K562 (cell line): ENCODE results near the gene MYL12B. TPM values are rescaled to one million over a fixed set of nuclear protein-coding genes. Genes with fewer than 3 reads are reported as not detected.
A peak's percentile ranks its signal among the peaks of the same experiment; 100 is the strongest.

Experiments used
- ATAC-seq: fragments of 200-7000 bp; cut with Tn5 transposase; 3 replicates; pipeline ENCODE4 v1.9.1; 2020; ENCODE audit warnings: moderate library complexity
- BruUV-seq: library from RNA; stranded (reverse); fragments of 400-500 nt; replicated peaks from 2 replicates; lab custom pipeline; 2021; lab: Mats Ljungman, UMichigan
- CTCF ChIA-PET: fragments of 300-600 bp; formaldehyde crosslinking; extraction: SDS; loops from one replicate; lab custom pipeline; 2021; ENCODE audit warnings: low intra/inter-chr PET ratio; lab: Yijun Ruan, JAX
- POLR2A ChIA-PET: fragments of 300-600, 350-650 bp; sonication (Branson Sonifier 250); formaldehyde crosslinking; extraction: SDS; loops from one replicate; lab custom pipeline; 2021; ENCODE audit warnings: antibody characterized with exemption, inconsistent platforms; lab: Yijun Ruan, JAX
- DNase-seq, 4 experiments: peaks; one replicate each; pipeline versions ENCODE4 v3.0.0 to v3.0.0-alpha.2; 2011 to 2018; ENCODE audit warnings: low spot score in 3 of 4, mixed read lengths in 3 of 4; ENCODE audit errors: extremely low read depth in 1 of 4
- FAIRE-seq: peaks from 2 replicates; lab custom pipeline; 2011; peaks lifted over from hg19 to GRCh38; lab: Jason Lieb, UNC
- H2AFZ ChIP-seq: 2 replicates; pipeline ENCODE4 v1.6.0; 2011; ENCODE audit warnings: low read depth, low read length, control low read depth, inconsistent platforms
- H3K27ac ChIP-seq: fragments of 200-600 bp; 3 replicates; pipeline ENCODE4 v1.8.0; 2011; ENCODE audit warnings: low read depth, mild to moderate bottlenecking, control low read depth, inconsistent platforms, low read length, moderate library complexity, mixed read lengths; ENCODE audit errors: extremely low read depth
- H3K27me3 ChIP-seq, 2 experiments: fragments of 300-600 bp in 1 of 2; 2 replicates in 1 of 2; 3 replicates in 1 of 2; pipeline versions ENCODE4 v1.6.0 to v1.8.0; 2011; ENCODE audit warnings: inconsistent platforms in 2 of 2, low read length in 2 of 2, mild to moderate bottlenecking in 1 of 2, mixed read lengths in 1 of 2, moderate library complexity in 1 of 2; ENCODE audit not compliant: control insufficient read depth in 2 of 2, insufficient read depth in 2 of 2
- H3K36me3 ChIP-seq: fragments of 300-600 bp; 3 replicates; pipeline ENCODE4 v1.8.0; 2011; ENCODE audit warnings: mild to moderate bottlenecking, low read length, inconsistent platforms; ENCODE audit not compliant: control insufficient read depth, insufficient read depth
- H3K4me1 ChIP-seq, 2 experiments: fragments of 200-600 bp in 1 of 2; replicated peaks in 1 of 2; 2 replicates in 1 of 2; 3 replicates in 1 of 2; pipeline versions ENCODE4 v1.5.1 to v1.8.0; 2011; ENCODE audit warnings: inconsistent platforms in 2 of 2, low read length in 2 of 2, mild to moderate bottlenecking in 1 of 2, mixed read lengths in 1 of 2, moderate library complexity in 1 of 2; ENCODE audit not compliant: control insufficient read depth in 2 of 2, insufficient read depth in 2 of 2
- H3K4me2 ChIP-seq: 2 replicates; pipeline ENCODE4 v1.6.1; 2011; ENCODE audit warnings: low read length, control low read depth, inconsistent platforms, mixed read lengths; ENCODE audit not compliant: insufficient read depth
- H3K4me3 ChIP-seq: fragments of 200-600 bp; sonication (generic), shearing (Covaris generic); 2 replicates; pipeline ENCODE4 v1.5.1; 2016; ENCODE audit warnings: control low read depth, inconsistent platforms
- H3K79me2 ChIP-seq: fragments of 200-600 bp; 3 replicates; pipeline ENCODE4 v1.8.0; 2011; ENCODE audit warnings: low read length, inconsistent platforms; ENCODE audit not compliant: control insufficient read depth, insufficient read depth
- H3K9ac ChIP-seq, 2 experiments: 2 replicates each; pipeline versions ENCODE4 v1.6.0 to v1.6.1; 2011; ENCODE audit warnings: low read depth in 2 of 2, low read length in 2 of 2, control low read depth in 1 of 2, inconsistent platforms in 1 of 2, mild to moderate bottlenecking in 1 of 2, mixed read lengths in 1 of 2; ENCODE audit not compliant: insufficient read depth in 1 of 2
- H3K9me1 ChIP-seq: one replicate; pipeline ENCODE4 v1.6.0; 2011; ENCODE audit warnings: inconsistent platforms, mild to moderate bottlenecking, low read length, moderate library complexity; ENCODE audit not compliant: control insufficient read depth, insufficient read depth
- H3K9me3 ChIP-seq: replicated peaks from 2 replicates; pipeline ENCODE4 v1.5.1; 2011; ENCODE audit warnings: low read depth, low read length, inconsistent platforms; ENCODE audit not compliant: control insufficient read depth, insufficient read depth
- H4K20me1 ChIP-seq: replicated peaks from 2 replicates; pipeline ENCODE4 v1.6.1; 2011; ENCODE audit warnings: low read length, inconsistent platforms, mixed read lengths; ENCODE audit not compliant: control insufficient read depth, insufficient read depth
- EP300 ChIP-seq: IDR thresholded peaks from 2 replicates; pipeline ENCODE4 v1.6.1; 2012; ENCODE audit warnings: low read length, improper control_type of control experiment
- FUS ChIP-seq: fragments of 200-400 bp; formaldehyde crosslinking; optimal IDR thresholded peaks from 2 replicates; pipeline ENCODE3; 2017; ENCODE audit warnings: low read depth, low read length
- ILF3 ChIP-seq: fragments of 450-650 bp; IDR thresholded peaks from 2 replicates; pipeline ENCODE4 v1.6.1; 2018; ENCODE audit warnings: antibody characterized with exemption, mild to moderate bottlenecking, moderate library complexity, borderline replicate concordance
- KAT8 ChIP-seq: fragments of 450-650 bp; IDR thresholded peaks from 2 replicates; pipeline ENCODE4 v1.6.1; 2016; ENCODE audit warnings: low read depth, mild to moderate bottlenecking
- KDM4B ChIP-seq, 2 experiments: fragments of 450-650 bp in 1 of 2; sonication (generic) in 1 of 2; IDR thresholded peaks; 2 replicates each; pipeline ENCODE4 v1.6.1; 2016 to 2017; ENCODE audit warnings: borderline replicate concordance in 2 of 2, antibody characterized with exemption in 1 of 2, low read depth in 1 of 2, mild to moderate bottlenecking in 1 of 2
- NCOA6 ChIP-seq: fragments of 450-650 bp; IDR thresholded peaks from 2 replicates; pipeline ENCODE4 v1.6.1; 2017; ENCODE audit warnings: mild to moderate bottlenecking
- PKNOX1 ChIP-seq: fragments of 450-650 bp; IDR thresholded peaks from 2 replicates; pipeline ENCODE4 v1.6.1; 2016
- SMARCA5 ChIP-seq: fragments of 450-650 bp; IDR thresholded peaks from 2 replicates; pipeline ENCODE4 v1.6.1; 2016
- TCF7 ChIP-seq: sonication (generic); IDR thresholded peaks from 2 replicates; pipeline ENCODE4 v1.6.1; 2016; ENCODE audit warnings: antibody characterized with exemption, borderline replicate concordance
- WHSC1 ChIP-seq: IDR thresholded peaks from one replicate; pipeline ENCODE4 v1.6.1; 2012; ENCODE audit warnings: low read length, control low read depth, inconsistent platforms
- ZFX ChIP-seq: sonication (generic); formaldehyde crosslinking; IDR thresholded peaks from 2 replicates; pipeline ENCODE4 v1.8.0; 2022; ENCODE audit warnings: mild to moderate bottlenecking, missing genetic modification reagents, moderate library complexity
- ZNF655 ChIP-seq: fragments of 250-450 bp; sonication (Bioruptor Pico); IDR thresholded peaks from 2 replicates; pipeline ENCODE4 v1.5.0; 2021
- ZNF79 ChIP-seq: fragments of 250-450 bp; sonication (Bioruptor Pico); IDR thresholded peaks from 2 replicates; pipeline ENCODE4 v1.4.0; 2020; ENCODE audit warnings: low read depth, mild to moderate bottlenecking, moderate library complexity
- WGBS: fragments of 100-300 bp; shearing (Covaris generic); methylation state at CpG from one replicate; pipeline ENCODE4 v1.1.6; 2016; ENCODE audit warnings: low coverage, mixed read lengths; ENCODE audit not compliant: insufficient coverage; ENCODE audit errors: missing lambda C conversion rate; 5-methylcytosine and 5-hydroxymethylcytosine counted together
- in situ Hi-C: fragments of 300-500 bp; cut with MboI; formaldehyde crosslinking; loops from 4 replicates; pipeline ENCODE4 v1.15.0; 2018; ENCODE audit warnings: inconsistent platforms, mixed read lengths
- intact Hi-C: fragments of 100-400 bp; cut with micrococcal nuclease; formaldehyde crosslinking; loops from 2 replicates; pipeline ENCODE4 v1.14.2; 2022
- polyA plus RNA-seq, 8 experiments: library from polyadenylated mRNA; depleted of rRNA in 4 of 8; stranded (reverse) in 5 of 8; unstranded in 3 of 8; fragments of >200 nt; fragmentation: Nextera tagmentation in 2 of 8; fragmentation: Illumina TruSeq in 1 of 8; extraction: Ambion mirVana in 2 of 8; extraction: Trizol in 1 of 8; gene quantifications; 2 replicates each; pipeline versions ENCODE4 v1.2.1 to v1.2.3, GENCODE V29; 2011 to 2014; ENCODE audit warnings: inconsistent platforms in 1 of 8, missing spikeins in 1 of 8
- total RNA-seq, 7 experiments: library from RNA; depleted of rRNA in 6 of 7; stranded (reverse); fragments of >200 nt in 6 of 7; fragmentation: Illumina TruSeq in 2 of 7; extraction: Trizol in 2 of 7; gene quantifications; 2 replicates each; pipeline versions ENCODE4 v1.2.1 to v1.2.3, GENCODE V29; 2011 to 2021; ENCODE audit warnings: low replicate concordance in 1 of 7
- TF ChIP-seq, protein P1 (sequence below): sonication (generic); formaldehyde crosslinking; IDR thresholded peaks from 2 replicates; pipeline ENCODE4 v1.8.0; 2022; ENCODE audit warnings: mild to moderate bottlenecking, missing genetic modification reagents
- TF ChIP-seq, protein P2 (sequence below): sonication (generic); formaldehyde crosslinking; IDR thresholded peaks from 2 replicates; pipeline ENCODE4 v1.8.1; 2023; ENCODE audit warnings: mild to moderate bottlenecking, missing genetic modification reagents

MYL12B gene
- total and polyA plus RNA-seq, 9 of the 15 experiments (the other 6 are each of a cell fraction or from before 2014, with no cell fraction given): 220 to 995 (median 463) TPM

- no TSS peak for BruUV-seq
- ChIA-PET POLR2A (interaction anchor here (0.6 to 4.1 kb wide), 60 partner anchors 8 to 592 kb away, joined by 3 to 35 read pairs (median 4); partner anchors contain the start of genes MYL12B, MYOM1 and SMCHD1), CTCF (interaction anchor here (0.8 to 4.3 kb wide), 2 partner anchors 315 to 319 kb away, joined by 3 to 64 read pairs; no protein-coding TSS in a partner anchor)
- WGBS: under 1% methylated on average over 64 of the region's 65 CpGs
- H3K27ac ChIP-seq: peak within 1 kb of the TSS; percentile 100
- peak within 1 kb of the TSS; percentile 90 for H3K4me2 ChIP-seq
- intact Hi-C loops (loop anchor here (2.0 to 5.0 kb wide), 5 partner anchors 15 to 185 kb away; partner anchors contain the start of gene MYL12B), in situ Hi-C loops (loop anchor here (5.0 kb wide), 1 partner anchor 305 kb away; no protein-coding TSS in a partner anchor)
- H3K9me3 ChIP-seq: 0 out of 2 replicates have a peak, but pooled peaks cover under 1% of the 10 kb centered on the region
- peak within 1 kb of the TSS; percentile 100 for H2AFZ ChIP-seq
- ATAC-seq: peak; percentile 86
- H3K9me1 ChIP-seq: no peaks in the 10 kb centered on the region
- peaks cover 38% of the 10 kb centered on the region for H3K36me3 ChIP-seq
- DNase-seq: peak; percentile 97 to 100 (median 98)
- peaks cover 3 to 13% of the 10 kb centered on the region in 2 experiments; a peak in 3 of 5 replicates for H3K4me1 ChIP-seq
- peak within 1 kb of the TSS; percentile 92 for H3K4me3 ChIP-seq
- peaks cover 68% of the 10 kb centered on the region for H3K79me2 ChIP-seq
- peak within 1 kb of the TSS; percentile 93 to 99 for H3K9ac ChIP-seq
- peaks cover 14% of the 10 kb centered on the region; the same call in 1 of the 2 replicates for H4K20me1 ChIP-seq
- H3K27me3 ChIP-seq: no peaks in the 10 kb centered on the region
- FAIRE-seq: peak; percentile 93
- TF ChIP-seq KAT8: no peak
- no peak for TF ChIP-seq FUS
- no peak for TF ChIP-seq ZNF79 (CRISPR knock-in tag)
- TF ChIP-seq WHSC1: no peak
- no peak for TF ChIP-seq NCOA6
- TF ChIP-seq, protein P1, sequence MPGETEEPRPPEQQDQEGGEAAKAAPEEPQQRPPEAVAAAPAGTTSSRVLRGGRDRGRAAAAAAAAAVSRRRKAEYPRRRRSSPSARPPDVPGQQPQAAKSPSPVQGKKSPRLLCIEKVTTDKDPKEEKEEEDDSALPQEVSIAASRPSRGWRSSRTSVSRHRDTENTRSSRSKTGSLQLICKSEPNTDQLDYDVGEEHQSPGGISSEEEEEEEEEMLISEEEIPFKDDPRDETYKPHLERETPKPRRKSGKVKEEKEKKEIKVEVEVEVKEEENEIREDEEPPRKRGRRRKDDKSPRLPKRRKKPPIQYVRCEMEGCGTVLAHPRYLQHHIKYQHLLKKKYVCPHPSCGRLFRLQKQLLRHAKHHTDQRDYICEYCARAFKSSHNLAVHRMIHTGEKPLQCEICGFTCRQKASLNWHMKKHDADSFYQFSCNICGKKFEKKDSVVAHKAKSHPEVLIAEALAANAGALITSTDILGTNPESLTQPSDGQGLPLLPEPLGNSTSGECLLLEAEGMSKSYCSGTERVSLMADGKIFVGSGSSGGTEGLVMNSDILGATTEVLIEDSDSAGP: no peak
- no peak for TF ChIP-seq ZNF655 (CRISPR knock-in tag)
- TF ChIP-seq KDM4B (IDR thresholded peaks at IDR 0.05; ENCODE audit: borderline replicate concordance in 2 of 2, low read depth in 1 of 2): 0 out of 4 replicates have a peak, but pooled peaks of 1 of the 2 experiments have one; percentile 75
- no peak for TF ChIP-seq ILF3
- TF ChIP-seq, protein P2, sequence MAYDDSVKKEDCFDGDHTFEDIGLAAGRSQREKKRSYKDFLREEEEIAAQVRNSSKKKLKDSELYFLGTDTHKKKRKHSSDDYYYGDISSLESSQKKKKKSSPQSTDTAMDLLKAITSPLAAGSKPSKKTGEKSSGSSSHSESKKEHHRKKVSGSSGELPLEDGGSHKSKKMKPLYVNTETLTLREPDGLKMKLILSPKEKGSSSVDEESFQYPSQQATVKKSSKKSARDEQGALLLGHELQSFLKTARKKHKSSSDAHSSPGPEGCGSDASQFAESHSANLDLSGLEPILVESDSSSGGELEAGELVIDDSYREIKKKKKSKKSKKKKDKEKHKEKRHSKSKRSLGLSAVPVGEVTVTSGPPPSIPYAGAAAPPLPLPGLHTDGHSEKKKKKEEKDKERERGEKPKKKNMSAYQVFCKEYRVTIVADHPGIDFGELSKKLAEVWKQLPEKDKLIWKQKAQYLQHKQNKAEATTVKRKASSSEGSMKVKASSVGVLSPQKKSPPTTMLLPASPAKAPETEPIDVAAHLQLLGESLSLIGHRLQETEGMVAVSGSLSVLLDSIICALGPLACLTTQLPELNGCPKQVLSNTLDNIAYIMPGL (CRISPR knock-in tag): 0 out of 2 replicates have a peak, but pooled peaks have one; percentile 53
- TF ChIP-seq TCF7: peak; percentile 63; the same call in 1 of the 2 replicates
- TF ChIP-seq SMARCA5: no peak; the same call in 1 of the 2 replicates
- peak; percentile 53; the same call in 1 of the 2 replicates for TF ChIP-seq PKNOX1
- no peak for TF ChIP-seq ZFX (CRISPR knock-in tag)
- TF ChIP-seq EP300: peak; percentile 69; the same call in 1 of the 2 replicates
Measured at GRCh38 chr18:3247240-3248061, 14.5 kb upstream of the MYL12B start, which contains the start of gene MYL12A. TSS of gene MYL12A (plus strand) at chr18:3247801. CDS start at chr18:3253248, 5,447 bp downstream.
